ENCODE measurements around the gene PRODH2. TPM values are rescaled to one million over a fixed set of nuclear protein-coding genes. Genes with fewer than 3 reads are reported as not detected.
"Not testable (repeated sequence)": the region's sequence is repeated elsewhere in the genome, so short reads cannot be mapped to it uniquely, and the experiment has no call there.

The PRODH2 gene
- total RNA-seq, 1 experiment from 2014 or later = not detected

- TF ChIP-seq FOXP4 (CRISPR knock-in tag; IDR thresholded peaks at IDR 0.05) = peak; percentile 53; the same call in 1 of the 2 replicates
- TF ChIP-seq FOXP1 (CRISPR knock-in tag; IDR thresholded peaks at IDR 0.05; ENCODE audit: borderline replicate concordance) = 0 out of 2 replicates have a peak, but pooled peaks have one; percentile 29
- TF ChIP-seq MYBL2 (CRISPR knock-in tag; IDR thresholded peaks at IDR 0.05) = peak; percentile 33; the same call in 1 of the 2 replicates
- TF ChIP-seq USF2 (CRISPR knock-in tag; IDR thresholded peaks at IDR 0.05) = peak; percentile 65
- TF ChIP-seq SP1 (CRISPR knock-in tag; conservative IDR thresholded peaks at IDR 0.05) = peak; percentile 32; the same call in 1 of the 2 replicates
Measured at GRCh38 chr19:35797663-35798062, 15.0 kb downstream of the PRODH2 start (continued).

- DNase-seq (ENCODE audit: low spot score) = no peak
- no peak for TF ChIP-seq ZNF512 (CRISPR knock-in tag; IDR thresholded peaks at IDR 0.05; ENCODE audit: borderline replicate concordance)
- POLR2A ChIA-PET = no interaction called here
Measured at GRCh38 chr19:35796645-35797542, 15.8 kb downstream of the PRODH2 start.

GRCh38 chr19:35795564-35795963, 17.1 kb downstream of the PRODH2 start:
- H3K9me3 Mint-ChIP-seq; H3K36me3 Mint-ChIP-seq; ATAC-seq; DNase-seq (ENCODE audit: low spot score); H3K27ac Mint-ChIP-seq; H3K4me3 Mint-ChIP-seq: not testable (repeated sequence)
- ChIA-PET CTCF (interaction anchor here (3.3 kb wide), 1 partner anchor 10 kb away, joined by 26 read pairs; no protein-coding TSS in a partner anchor), POLR2A (interaction anchor here (0.6 kb wide), 1 partner anchor 109 kb away, joined by 3 read pairs; no protein-coding TSS in a partner anchor)
- peaks cover 50% of the 10 kb centered on the region for H3K27me3 Mint-ChIP-seq (ENCODE audit: low read depth)
- H3K4me1 Mint-ChIP-seq = peaks cover 12% of the 10 kb centered on the region

More at GRCh38 chr19:35796645-35797542, 15.8 kb downstream of the PRODH2 start:
- no peak overlapping the region for H3K27ac Mint-ChIP-seq
- CTCF ChIA-PET = interaction anchor here (0.6 to 3.3 kb wide), 5 partner anchors 12 to 180 kb away, joined by 3 to 26 read pairs (median 5); no protein-coding TSS in a partner anchor
- ATAC-seq = 0 out of 2 replicates have a peak, but pooled peaks have one; percentile 7
- peak overlapping the region; percentile 69 for H3K4me3 Mint-ChIP-seq
- peaks cover 54% of the 10 kb centered on the region for H3K27me3 Mint-ChIP-seq (ENCODE audit: low read depth)
- no peaks in the 10 kb centered on the region for H3K9me3 Mint-ChIP-seq
- H3K4me1 Mint-ChIP-seq = peaks cover 12% of the 10 kb centered on the region
- no peaks in the 10 kb centered on the region for H3K36me3 Mint-ChIP-seq

GRCh38 chr19:35793381-35794165, 19.1 kb downstream of the PRODH2 start:
- peaks cover 12% of the 10 kb centered on the region for H3K4me1 Mint-ChIP-seq
- H3K36me3 Mint-ChIP-seq = no peaks in the 10 kb centered on the region
- H3K27me3 Mint-ChIP-seq (ENCODE audit: low read depth) = peaks cover 37% of the 10 kb centered on the region
- ChIA-PET CTCF (interaction anchor here (0.5 to 2.8 kb wide), 4 partner anchors 9 to 112 kb away, joined by 3 to 11 read pairs (median 4); no protein-coding TSS in a partner anchor), POLR2A (interaction anchor here (0.5 to 0.7 kb wide), 3 partner anchors 42 to 113 kb away, joined by 3 to 4 read pairs (median 3); no protein-coding TSS in a partner anchor)
- no peaks in the 10 kb centered on the region for H3K9me3 Mint-ChIP-seq
- H3K27ac Mint-ChIP-seq = no peak overlapping the region
- no peak for TF ChIP-seq TEAD1 (CRISPR knock-in tag; IDR thresholded peaks at IDR 0.05)
- TF ChIP-seq CREM (CRISPR knock-in tag; IDR thresholded peaks at IDR 0.05) = no peak
- no peak for TF ChIP-seq JUN (CRISPR knock-in tag; IDR thresholded peaks at IDR 0.05)
- no peak for TF ChIP-seq MYBL2 (CRISPR knock-in tag; IDR thresholded peaks at IDR 0.05)
- no peak for TF ChIP-seq E2F1 (CRISPR knock-in tag; IDR thresholded peaks at IDR 0.05)
- no peak for TF ChIP-seq NFYB (CRISPR knock-in tag; conservative IDR thresholded peaks at IDR 0.05; ENCODE audit: low read depth)
- TF ChIP-seq JAZF1 (CRISPR knock-in tag; IDR thresholded peaks at IDR 0.05) = no peak
- TF ChIP-seq ZNF232 (CRISPR knock-in tag; IDR thresholded peaks at IDR 0.05) = no peak
- TF ChIP-seq GTF2I (CRISPR knock-in tag; conservative IDR thresholded peaks at IDR 0.05) = no peak
- ATAC-seq (no peak), DNase-seq (ENCODE audit: low spot score) (no peak)
- no peak overlapping the region for H3K4me3 Mint-ChIP-seq

All from WTC11 (cell line).